Esophagus (tissue), 2 donors: ENCODE measurements around the gene C9. TPM values are rescaled to one million over a fixed set of nuclear protein-coding genes. Genes with fewer than 3 reads are reported as not detected.

Experiments used
- H3K27ac ChIP-seq, 2 donors: one replicate each; pipeline ENCODE4 v1.5.1; 2013; ENCODE audit warnings: low read depth in 2 of 2, mild to moderate bottlenecking in 2 of 2, inconsistent platforms in 1 of 2, low read length in 1 of 2, moderate library complexity in 1 of 2
- H3K27me3 ChIP-seq, 2 donors: one replicate each; pipeline ENCODE4 v1.6.1; 2013; ENCODE audit warnings: low read length in 2 of 2, control low read depth in 1 of 2, mild to moderate bottlenecking in 1 of 2; ENCODE audit not compliant: insufficient read depth in 2 of 2, control insufficient read depth in 1 of 2
- H3K36me3 ChIP-seq, 2 donors: one replicate each; pipeline ENCODE4 v1.6.1; 2013; ENCODE audit warnings: low read length in 1 of 2; ENCODE audit not compliant: control insufficient read depth in 2 of 2, insufficient read depth in 2 of 2
- H3K4me1 ChIP-seq, 2 donors: one replicate each; pipeline ENCODE4 v1.6.1; 2013; ENCODE audit warnings: low read length in 1 of 2; ENCODE audit not compliant: control insufficient read depth in 2 of 2, insufficient read depth in 2 of 2
- H3K4me3 ChIP-seq, 2 donors: one replicate each; pipeline ENCODE4 v1.5.1; 2013; ENCODE audit warnings: low read length in 2 of 2, mild to moderate bottlenecking in 2 of 2, low read depth in 1 of 2, moderate library complexity in 1 of 2
- H3K9me3 ChIP-seq, 2 donors: one replicate each; pipeline ENCODE4 v1.6.1; 2013; ENCODE audit warnings: mild to moderate bottlenecking in 2 of 2, low read depth in 1 of 2, low read length in 1 of 2, moderate library complexity in 1 of 2; ENCODE audit not compliant: control insufficient read depth in 2 of 2, insufficient read depth in 1 of 2
- WGBS, 2 donors: extraction: QIAGEN DNeasy Blood & Tissue Kit; methylation state at CpG; one replicate each; pipeline ENCODE4 v1.1.7; 2013; 5-methylcytosine and 5-hydroxymethylcytosine counted together
- polyA plus RNA-seq, 2 donors: library from polyadenylated mRNA; stranded (reverse); fragments of 200-250 nt; gene quantifications; one replicate each; pipeline ENCODE4 v1.2.3, GENCODE V29; 2013
- donor health status: healthy with polysubstance abuse.
- donor health status: Bipolar disorder and iron deficiency.

The C9 gene
- polyA plus RNA-seq, 2 donors, result not detected

- Histone ChIP-seq H3K27me3 (no peaks in the 10 kb centered on the region), H3K27ac (no peak overlapping the region), H3K36me3 (no peaks in the 10 kb centered on the region), H3K4me3 (no peak overlapping the region), H3K4me1 (no peaks in the 10 kb centered on the region), H3K9me3 (no peaks in the 10 kb centered on the region)
- 69 to 73% methylated on average over 4 of the region's 4 CpGs for WGBS, 2 donors
These were observed 48.3 kb downstream of the C9 start for GRCh38 chr5:39315995-39316394.

- Histone ChIP-seq H3K9me3 (no peaks in the 10 kb centered on the region), H3K36me3 (no peaks in the 10 kb centered on the region), H3K4me3 (no peak overlapping the region), H3K27me3 (no peaks in the 10 kb centered on the region), H3K4me1 (no peaks in the 10 kb centered on the region), H3K27ac (no peak overlapping the region)
- 91 to 92% methylated on average over 1 of the region's 1 CpG for WGBS, 2 donors
These were observed 49.7 kb downstream of the C9 start for GRCh38 chr5:39314591-39314990.

GRCh38 chr5:39309534-39309933 lies 54.8 kb downstream of the C9 start:
- no peaks in the 10 kb centered on the region for H3K9me3 ChIP-seq
- no peak overlapping the region for H3K4me3 ChIP-seq
- WGBS, 2 donors, result 88 to 96% methylated on average over 1 of the region's 1 CpG
- H3K27me3 ChIP-seq, result no peaks in the 10 kb centered on the region
- H3K27ac ChIP-seq, result no peak overlapping the region
- no peaks in the 10 kb centered on the region for H3K36me3 ChIP-seq
- no peaks in the 10 kb centered on the region for H3K4me1 ChIP-seq

GRCh38 chr5:39302472-39302871 lies 61.8 kb downstream of the C9 start:
- Histone ChIP-seq H3K9me3 (no peaks in the 10 kb centered on the region), H3K36me3 (no peaks in the 10 kb centered on the region), H3K27me3 (no peaks in the 10 kb centered on the region), H3K27ac (no peak overlapping the region), H3K4me3 (no peak overlapping the region), H3K4me1 (no peaks in the 10 kb centered on the region)
- WGBS, 2 donors, result 76 to 81% methylated on average over 1 of the region's 1 CpG

- H3K4me3 ChIP-seq, result no peak overlapping the region
- H3K9me3 ChIP-seq, result no peaks in the 10 kb centered on the region
- no peak overlapping the region for H3K27ac ChIP-seq
- no peaks in the 10 kb centered on the region for H3K27me3 ChIP-seq
- no peaks in the 10 kb centered on the region for H3K36me3 ChIP-seq
- no peaks in the 10 kb centered on the region for H3K4me1 ChIP-seq
These were observed 62.9 kb downstream of the C9 start for GRCh38 chr5:39301406-39301805.

- no peaks in the 10 kb centered on the region for H3K27me3 ChIP-seq
- H3K4me3 ChIP-seq, result no peak overlapping the region
- no peak overlapping the region for H3K27ac ChIP-seq
- H3K4me1 ChIP-seq, result no peaks in the 10 kb centered on the region
- no peaks in the 10 kb centered on the region for H3K36me3 ChIP-seq
- no peaks in the 10 kb centered on the region for H3K9me3 ChIP-seq
These were observed 64.3 kb downstream of the C9 start for GRCh38 chr5:39299962-39300361.

GRCh38 chr5:39294736-39295135 lies 69.6 kb downstream of the C9 start:
- H3K4me1 ChIP-seq, result no peaks in the 10 kb centered on the region
- WGBS, 2 donors, result 85 to 89% methylated on average over 2 of the region's 2 CpGs
- no peaks in the 10 kb centered on the region for H3K27me3 ChIP-seq
- H3K27ac ChIP-seq, result no peak overlapping the region
- H3K9me3 ChIP-seq, result no peaks in the 10 kb centered on the region
- H3K36me3 ChIP-seq, result no peaks in the 10 kb centered on the region
- H3K4me3 ChIP-seq, result no peak overlapping the region

- no peaks in the 10 kb centered on the region for H3K4me1 ChIP-seq
- H3K9me3 ChIP-seq, result no peaks in the 10 kb centered on the region
- H3K27ac ChIP-seq, result no peak overlapping the region
- H3K36me3 ChIP-seq, result no peaks in the 10 kb centered on the region
- H3K4me3 ChIP-seq, result no peak overlapping the region
- 50 to 56% methylated on average over 5 of the region's 5 CpGs for WGBS, 2 donors
- no peaks in the 10 kb centered on the region for H3K27me3 ChIP-seq
These were observed 79.7 kb downstream of the C9 start for GRCh38 chr5:39284552-39284951.

GRCh38 chr5:39283231-39283818 lies 81.0 kb downstream of the C9 start:
- H3K36me3 ChIP-seq, result no peaks in the 10 kb centered on the region
- 9 to 11% methylated on average over 3 of the region's 3 CpGs for WGBS, 2 donors
- no peaks in the 10 kb centered on the region for H3K4me1 ChIP-seq
- no peaks in the 10 kb centered on the region for H3K9me3 ChIP-seq
- no peak overlapping the region for H3K27ac ChIP-seq
- H3K4me3 ChIP-seq, result no peak overlapping the region
- H3K27me3 ChIP-seq, result no peaks in the 10 kb centered on the region

GRCh38 chr5:39282561-39282960 lies 81.7 kb downstream of the C9 start:
- 86 to 91% methylated on average over 1 of the region's 1 CpG for WGBS, 2 donors
- Histone ChIP-seq H3K36me3 (no peaks in the 10 kb centered on the region), H3K27me3 (no peaks in the 10 kb centered on the region), H3K4me3 (no peak overlapping the region), H3K9me3 (no peaks in the 10 kb centered on the region), H3K27ac (no peak overlapping the region), H3K4me1 (no peaks in the 10 kb centered on the region)
